ENCODE measurements around the gene CLN6. TPM values are rescaled to one million over a fixed set of nuclear protein-coding genes. Genes with fewer than 3 reads are reported as not detected.

The CLN6 gene
- total RNA-seq, 1 donor from 2014 or later = 26.1 TPM

DNA sequence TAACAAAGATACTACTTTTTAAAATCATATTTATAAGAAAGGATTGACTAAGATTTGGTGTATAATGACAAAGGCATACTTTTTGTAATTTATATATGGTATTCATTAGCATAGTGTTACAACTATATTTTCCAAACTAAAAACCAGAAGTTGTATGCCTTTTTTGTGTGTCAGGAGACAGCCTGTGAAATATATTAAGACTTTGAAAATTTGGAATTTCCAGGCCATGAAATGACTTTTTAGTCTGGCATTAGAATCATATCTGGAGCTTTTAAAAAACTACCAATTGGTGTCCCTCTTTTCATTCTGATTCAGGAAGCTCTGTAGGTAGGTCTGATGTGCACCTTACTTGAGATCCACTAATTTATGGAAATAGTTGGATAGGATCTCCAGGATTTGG is 66.3 kb downstream of the CLN6 start:
- Mint-ChIP-seq H3K27ac (ENCODE audit: unreplicated experiment) (no peak overlapping the region), H3K27me3 (ENCODE audit: unreplicated experiment) (peaks cover 2% of the 10 kb centered on the region), H3K4me3 (ENCODE audit: unreplicated experiment) (no peak overlapping the region), H3K4me1 (ENCODE audit: low read depth, unreplicated experiment) (no peaks in the 10 kb centered on the region), H3K9me3 (ENCODE audit: unreplicated experiment) (peaks cover 3% of the 10 kb centered on the region), H3K36me3 (ENCODE audit: unreplicated experiment) (peaks cover 7% of the 10 kb centered on the region)
- no peak for DNase-seq
- no peak for TF ChIP-seq CTCF (IDR thresholded peaks at IDR 0.05; ENCODE audit: partially characterized antibody, unreplicated experiment)

DNA sequence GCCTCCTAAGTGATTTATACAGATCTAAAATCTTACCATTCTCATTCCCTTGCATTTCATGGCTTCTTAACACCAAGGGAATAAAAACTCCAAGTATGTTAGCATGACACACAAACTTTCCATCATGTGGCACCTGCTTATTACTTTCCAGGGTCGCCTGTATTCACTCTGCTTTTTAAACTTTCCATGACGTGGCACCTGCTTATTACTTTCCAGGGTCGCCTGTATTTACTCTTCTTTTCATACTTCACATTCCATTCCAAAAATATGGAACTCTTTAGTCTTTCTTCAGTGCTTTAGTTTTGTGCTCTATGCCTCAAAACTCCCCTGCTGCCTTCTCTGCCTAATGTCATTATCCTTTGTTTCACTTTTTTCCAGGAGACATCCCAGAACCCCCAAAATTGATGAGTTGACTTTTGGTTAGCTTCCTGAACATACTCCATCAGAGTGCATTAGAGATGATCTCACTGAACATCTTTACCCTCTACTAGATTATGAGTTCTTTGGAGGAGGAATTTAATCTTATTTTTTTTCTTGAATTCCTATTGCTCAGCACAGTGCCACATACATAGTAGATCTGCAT is 71.4 kb downstream of the CLN6 start:
- H3K36me3 Mint-ChIP-seq (ENCODE audit: unreplicated experiment) = peaks cover 7% of the 10 kb centered on the region

DNA sequence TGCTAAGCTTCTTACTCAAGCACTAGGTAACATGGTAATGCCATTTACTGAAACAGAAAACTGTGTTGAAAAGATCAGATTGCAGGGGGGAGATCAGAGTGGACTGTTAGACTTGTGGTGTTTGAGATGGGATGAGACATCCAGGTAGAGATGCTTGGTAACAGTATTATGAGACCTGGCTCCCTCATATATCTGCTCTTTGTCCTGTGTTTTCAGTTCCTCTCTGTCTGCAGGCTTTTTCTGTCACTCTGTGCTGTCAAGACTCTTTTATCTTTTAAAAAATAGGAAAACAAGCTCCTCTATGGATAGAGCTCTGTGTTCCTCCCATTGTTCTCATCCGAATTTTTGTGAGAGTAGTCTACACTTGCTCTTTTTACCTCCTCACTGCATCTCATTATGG is 72.5 kb downstream of the CLN6 start:
- Mint-ChIP-seq H3K36me3 (ENCODE audit: unreplicated experiment) (peaks cover 7% of the 10 kb centered on the region), H3K4me1 (ENCODE audit: low read depth, unreplicated experiment) (peaks cover 3% of the 10 kb centered on the region), H3K4me3 (ENCODE audit: unreplicated experiment) (no peak overlapping the region), H3K27me3 (ENCODE audit: unreplicated experiment) (peaks cover 3% of the 10 kb centered on the region), H3K9me3 (ENCODE audit: unreplicated experiment) (no peaks in the 10 kb centered on the region), H3K27ac (ENCODE audit: unreplicated experiment) (no peak overlapping the region)
- no peak for DNase-seq
- TF ChIP-seq CTCF (IDR thresholded peaks at IDR 0.05; ENCODE audit: partially characterized antibody, unreplicated experiment) = no peak

More for the DNA sequence above, 71.4 kb downstream of the CLN6 start:
- Mint-ChIP-seq H3K9me3 (ENCODE audit: unreplicated experiment) (peaks cover 3% of the 10 kb centered on the region), H3K4me3 (ENCODE audit: unreplicated experiment) (no peak overlapping the region), H3K27me3 (ENCODE audit: unreplicated experiment) (peaks cover 2% of the 10 kb centered on the region), H3K4me1 (ENCODE audit: low read depth, unreplicated experiment) (no peaks in the 10 kb centered on the region), H3K27ac (ENCODE audit: unreplicated experiment) (no peak overlapping the region)
- DNase-seq = no peak
- no peak for TF ChIP-seq CTCF (IDR thresholded peaks at IDR 0.05; ENCODE audit: partially characterized antibody, unreplicated experiment)

Other genes starting within 250 kb of the CLN6 start
- gene PIAS1, start 175.4 kb downstream of the CLN6 start, total RNA-seq (ENCODE audit: unreplicated experiment) = 64.9 TPM
- 4.1 TPM for gene CALML4, start 24.4 kb downstream of the CLN6 start, total RNA-seq (ENCODE audit: unreplicated experiment)
- 69.6 TPM for gene FEM1B, start 48.0 kb upstream of the CLN6 start, total RNA-seq (ENCODE audit: unreplicated experiment)
- 0.22 TPM for gene ITGA11, start 202.4 kb upstream of the CLN6 start, total RNA-seq (ENCODE audit: unreplicated experiment)